ENCODE measurements around the gene NAA80. TPM values are rescaled to one million over a fixed set of nuclear protein-coding genes. Genes with fewer than 3 reads are reported as not detected.

The NAA80 gene
- total RNA-seq (1 to 10 TPM; 2.6 to 6.6 (median 5.0) TPM), polyA plus RNA-seq (10 to 100 TPM; 13.0 to 15.6 TPM)

- peak within 1 kb of the TSS; percentile 21 to 67 (median 52) for H3K4me3 ChIP-seq
- peak in 2 of 4 donors; percentile 8 to 31 for TF ChIP-seq CTCF (IDR thresholded peaks at IDR 0.05)
- H3K36me3 ChIP-seq, result no peaks in the 10 kb centered on the region
- FAIRE-seq, result peak; percentile 98
- H3K27me3 ChIP-seq, result no peaks in the 10 kb centered on the region
- no peaks in the 10 kb centered on the region for H3K9me3 ChIP-seq
- DNase-seq, result peak; percentile 96 to 100 (median 99)
- ATAC-seq, result peak; percentile 87 to 92 (median 89)
- H3K27ac ChIP-seq, result peak within 1 kb of the TSS; percentile 61 to 83 (median 79)
- intact Hi-C loops (cut with DNase I), result no loop called here
- peaks cover 11 to 14% (median 11%) of the 10 kb centered on the region in 3 donors for H3K4me1 ChIP-seq
- 0 to 1% methylated on average over 56 to 61 of the region's 61 CpGs for WGBS, 2 donors
These were observed at the start of gene NAA80, which contains the start of gene HYAL3 for GRCh38 chr3:50298836-50299637. Gene NAA80 (minus strand): TSS chr3:50299405. CDS start chr3:50297463, 1,942 bp downstream. Gene HYAL3 (minus strand): TSS chr3:50299405. CDS start chr3:50295602, 3,803 bp downstream.

DNA sequence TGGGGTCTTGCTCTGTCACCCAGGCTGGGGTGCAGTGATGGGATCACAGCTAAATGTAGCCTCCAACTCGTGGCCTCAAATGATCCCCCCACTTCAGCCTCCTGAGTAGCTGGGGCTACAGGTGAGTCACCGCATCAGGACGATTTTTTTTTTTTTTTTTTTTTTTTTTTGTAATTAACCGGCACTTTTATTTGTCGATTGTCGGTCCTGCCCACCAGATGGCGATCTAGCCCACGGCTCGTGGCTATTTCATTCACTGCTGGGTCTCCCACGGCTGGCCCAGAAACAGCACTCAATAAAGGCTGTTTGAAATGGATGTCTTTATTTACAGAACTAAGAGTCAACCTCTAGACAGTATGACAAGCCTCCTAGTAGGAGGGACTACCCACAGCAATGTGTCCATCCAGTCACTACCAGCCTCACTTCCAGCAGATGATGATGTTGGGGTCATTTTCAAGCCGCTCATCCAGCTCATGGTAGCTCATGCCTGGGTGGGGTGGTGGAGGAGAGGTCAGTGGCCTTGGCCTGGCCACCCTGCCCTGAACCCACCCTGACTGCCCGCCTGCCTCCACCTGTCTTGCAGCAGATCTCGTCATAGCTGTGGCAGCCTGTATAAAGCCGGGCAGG lies 48.1 kb upstream of the NAA80 start:
- FAIRE-seq, result peak; percentile 37
- H3K27ac ChIP-seq, result no peak overlapping the region

GRCh38 chr3:50345586-50346234 lies 46.5 kb upstream of the NAA80 start, which contains the start of gene ZMYND10:
Gene ZMYND10 (minus strand): TSS chr3:50345732. CDS start chr3:50345579, 153 bp downstream.
- Histone ChIP-seq H3K27ac (no peak within 1 kb of the TSS), H3K4me3 (peak within 1 kb of the TSS in 2 of 4 donors; percentile 14 to 27), H3K27me3 (no peaks in the 10 kb centered on the region), H3K4me1 (peaks cover 0 to 12% (median 7%) of the 10 kb centered on the region in 3 donors), H3K9me3 (no peaks in the 10 kb centered on the region), H3K36me3 (peaks cover 0 to 9% (median 0%) of the 10 kb centered on the region in 3 donors)
- FAIRE-seq (no peak), DNase-seq (peak in 2 of 6 donors; percentile 59 to 75), ATAC-seq (peak in 2 of 4 donors; percentile 10 to 20)
- 25 to 30% methylated on average over 45 of the region's 45 CpGs for WGBS, 2 donors
- intact Hi-C loops (cut with DNase I), result loop anchor here in 2 of 3 donors (5.0 to 10.0 kb wide), 2 partner anchors 197 to 209 kb away; no protein-coding TSS in a partner anchor
- TF ChIP-seq CTCF (IDR thresholded peaks at IDR 0.05), result no peak

More for the DNA sequence above, 48.1 kb upstream of the NAA80 start:
- peak in 4 of 6 donors; percentile 70 to 84 (median 80) for DNase-seq
- Histone ChIP-seq H3K9me3 (no peaks in the 10 kb centered on the region), H3K36me3 (peaks cover 0 to 9% (median 0%) of the 10 kb centered on the region in 3 donors), H3K4me1 (peaks cover 0 to 22% (median 7%) of the 10 kb centered on the region in 3 donors), H3K27me3 (no peaks in the 10 kb centered on the region), H3K4me3 (no peak overlapping the region)
- peak; percentile 25 to 49 (median 36) for TF ChIP-seq CTCF (IDR thresholded peaks at IDR 0.05)
- intact Hi-C loops (cut with DNase I), result loop anchor here in 2 of 3 donors (5.0 to 10.0 kb wide), 2 partner anchors 195 to 208 kb away; no protein-coding TSS in a partner anchor
- ATAC-seq, result peak in 3 of 4 donors; percentile 7 to 15 (median 12)
- 26 to 30% methylated on average over 12 to 14 of the region's 14 CpGs for WGBS, 2 donors

- no peak overlapping the region for H3K27ac ChIP-seq
- ATAC-seq (no peak), DNase-seq (no peak), FAIRE-seq (no peak)
- no peaks in the 10 kb centered on the region for H3K9me3 ChIP-seq
- H3K4me1 ChIP-seq, result peaks cover 0 to 12% (median 7%) of the 10 kb centered on the region in 3 donors
- H3K4me3 ChIP-seq, result peak overlapping the region in 2 of 4 donors; percentile 14 to 27
- H3K36me3 ChIP-seq, result peaks cover 0 to 9% (median 0%) of the 10 kb centered on the region in 3 donors
- WGBS, 2 donors, result 75 to 86% methylated on average over 8 of the region's 8 CpGs
- intact Hi-C loops (cut with DNase I), result loop anchor here in 2 of 3 donors (5.0 to 10.0 kb wide), 2 partner anchors 197 to 210 kb away; no protein-coding TSS in a partner anchor
- no peaks in the 10 kb centered on the region for H3K27me3 ChIP-seq
- TF ChIP-seq CTCF (IDR thresholded peaks at IDR 0.05), result no peak
These were observed 45.8 kb upstream of the NAA80 start for GRCh38 chr3:50345008-50345407.
